ENCODE measurements around the gene CSNK1G1.

GRCh38 chr15:64148581-64148980, 207.4 kb downstream of the CSNK1G1 start:
- TF ChIP-seq CTCF (conservative IDR thresholded peaks at IDR 0.05) (no peak), EZH2 (IDR thresholded peaks at IDR 0.05; ENCODE audit: low read depth) (no peak)
